K562 (cell line): ENCODE data around the gene TRIO. TPM values are rescaled to one million over a fixed set of nuclear protein-coding genes. Genes with fewer than 3 reads are reported as not detected.

Source experiments
- AFF4 ChIP-seq: sonication (generic); formaldehyde crosslinking; IDR thresholded peaks from 2 replicates; pipeline ENCODE4 v1.8.0; 2023; ENCODE audit warnings: mild to moderate bottlenecking, missing genetic modification reagents
- EZH2 ChIP-seq: IDR thresholded peaks from 2 replicates; pipeline ENCODE4 v1.6.1; 2012; ENCODE audit warnings: low read depth, mild to moderate bottlenecking, inconsistent platforms, low read length, borderline replicate concordance
- MAFG ChIP-seq: fragments of 450-650 bp; conservative IDR thresholded peaks from 2 replicates; pipeline ENCODE4 v1.6.1; 2016; ENCODE audit warnings: missing genetic modification characterization, missing compliant biosample characterization
- NBN ChIP-seq: fragments of 450-650 bp; IDR thresholded peaks from 2 replicates; pipeline ENCODE4 v1.6.1; 2016; ENCODE audit warnings: low read depth, mild to moderate bottlenecking
- NONO ChIP-seq, 2 experiments: fragments of 200-400 bp in 1 of 2; fragments of 450-650 bp in 1 of 2; formaldehyde crosslinking in 1 of 2; IDR thresholded peaks; 2 replicates each; pipeline ENCODE4 v1.6.1; 2017; ENCODE audit warnings: low read depth in 2 of 2, mild to moderate bottlenecking in 2 of 2, moderate library complexity in 2 of 2, low read length in 1 of 2
- RCOR1 ChIP-seq, 2 experiments: IDR thresholded peaks; 2 replicates each; pipeline ENCODE4 v1.6.1; 2012; ENCODE audit warnings: low read depth in 2 of 2, low read length in 2 of 2, borderline replicate concordance in 1 of 2, improper control_type of control experiment in 1 of 2
- VEZF1 ChIP-seq: fragments of 200-800 bp; sonication (Bioruptor generic); IDR thresholded peaks from 2 replicates; pipeline ENCODE4 v1.6.1; 2017; ENCODE audit warnings: missing genetic modification characterization, missing compliant biosample characterization
- ZKSCAN8 ChIP-seq: fragments of 200-800 bp; sonication (Bioruptor generic); IDR thresholded peaks from 2 replicates; pipeline ENCODE4 v1.6.1; 2016; ENCODE audit warnings: missing genetic modification characterization, missing compliant biosample characterization
- ZMIZ1 ChIP-seq, 2 experiments: fragments of 150-350 bp in 1 of 2; IDR thresholded peaks; 2 replicates each; pipeline ENCODE4 v1.6.1; 2012 to 2016; ENCODE audit warnings: low read depth in 2 of 2, low read length in 2 of 2, mild to moderate bottlenecking in 1 of 2, moderate library complexity in 1 of 2
- ZNF316 ChIP-seq: fragments of 450-650 bp; IDR thresholded peaks from 2 replicates; pipeline ENCODE4 v1.6.1; 2016
- ZNF398 ChIP-seq: fragments of 250-450 bp; sonication (Bioruptor Pico); IDR thresholded peaks from 2 replicates; pipeline ENCODE4 v1.8.0; 2021; ENCODE audit warnings: moderate library complexity, mild to moderate bottlenecking, inconsistent platforms
- ZNF408 ChIP-seq: fragments of 250-450 bp; sonication (Bioruptor Pico); IDR thresholded peaks from 2 replicates; pipeline ENCODE4 v1.4.0; 2020; ENCODE audit warnings: low read depth, mild to moderate bottlenecking, moderate library complexity
- ZNF717 ChIP-seq: fragments of 250-450 bp; sonication (Bioruptor Pico); IDR thresholded peaks from 2 replicates; pipeline ENCODE4 v1.5.0; 2021
- polyA plus RNA-seq, 8 experiments: library from polyadenylated mRNA; depleted of rRNA in 4 of 8; stranded (reverse) in 5 of 8; unstranded in 3 of 8; fragments of >200 nt; fragmentation: Nextera tagmentation in 2 of 8; fragmentation: Illumina TruSeq in 1 of 8; extraction: Ambion mirVana in 2 of 8; extraction: Trizol in 1 of 8; gene quantifications; 2 replicates each; pipeline versions ENCODE4 v1.2.1 to v1.2.3, GENCODE V29; 2011 to 2014; ENCODE audit warnings: inconsistent platforms in 1 of 8, missing spikeins in 1 of 8
- total RNA-seq, 7 experiments: library from RNA; depleted of rRNA in 6 of 7; stranded (reverse); fragments of >200 nt in 6 of 7; fragmentation: Illumina TruSeq in 2 of 7; extraction: Trizol in 2 of 7; gene quantifications; 2 replicates each; pipeline versions ENCODE4 v1.2.1 to v1.2.3, GENCODE V29; 2011 to 2021; ENCODE audit warnings: low replicate concordance in 1 of 7

Gene TRIO
- total and polyA plus RNA-seq, 9 of the 15 experiments (the other 6 are each of a cell fraction or from before 2014, with no cell fraction given), result 0.24 to 5.0 (median 1.1) TPM

- TF ChIP-seq ZNF717 (no peak), ZKSCAN8 (CRISPR knock-in tag) (no peak), ZNF316 (no peak), NONO (IDR thresholded peaks at IDR 0.05; ENCODE audit: low read depth in 2 of 2, low read length in 1 of 2) (no peak), MAFG (tag) (no peak), ZMIZ1 (IDR thresholded peaks at IDR 0.05; ENCODE audit: low read depth in 2 of 2, low read length in 2 of 2) (no peak), AFF4 (CRISPR knock-in tag) (no peak), NBN (no peak), ZNF408 (no peak), VEZF1 (CRISPR knock-in tag) (peak; percentile 80), RCOR1 (IDR thresholded peaks at IDR 0.05; ENCODE audit: borderline replicate concordance in 1 of 2, low read depth in 2 of 2, low read length in 2 of 2) (peak in 1 of 2 experiments; percentile 7; a peak in 1 of 4 replicates), ZNF398 (CRISPR knock-in tag) (no peak), EZH2 (no peak)
Measured at GRCh38 chr5:14281746-14282181, 138.6 kb downstream of the TRIO start (continued).
